ENCODE data around the gene CHMP2A. TPM values are rescaled to one million over a fixed set of nuclear protein-coding genes. Genes with fewer than 3 reads are reported as not detected.

Gene CHMP2A
- total RNA-seq, 1 donor from 2014 or later, result 124 TPM

- Histone ChIP-seq H3K9me3 (replicated peaks) (no peaks in the 10 kb centered on the region), H3K36me3 (peaks cover 32% of the 10 kb centered on the region), H3K27me3 (ENCODE audit: low read depth) (no peaks in the 10 kb centered on the region), H3K4me1 (peaks cover 88% of the 10 kb centered on the region), H3K27ac (replicated peaks) (peak overlapping the region; percentile 100), H3K4me3 (peak overlapping the region; percentile 87)
- DNase-seq, result peak; percentile 13
- no peak for TF ChIP-seq CTCF (IDR thresholded peaks at IDR 0.05; ENCODE audit: borderline replicate concordance)
- intact Hi-C loops (cut with micrococcal nuclease), result no loop called here
These were observed 2.5 kb upstream of the CHMP2A start for GRCh38 chr19:58557221-58558065.

GRCh38 chr19:58556622-58557220, 1.8 kb upstream of the CHMP2A start:
- Histone ChIP-seq H3K36me3 (peaks cover 40% of the 10 kb centered on the region), H3K4me1 (peaks cover 82% of the 10 kb centered on the region), H3K27ac (replicated peaks) (peak overlapping the region; percentile 100), H3K9me3 (replicated peaks) (no peaks in the 10 kb centered on the region), H3K4me3 (peak overlapping the region; percentile 87), H3K27me3 (ENCODE audit: low read depth) (no peaks in the 10 kb centered on the region)
- no peak for DNase-seq
- intact Hi-C loops (cut with micrococcal nuclease), result no loop called here
- no peak for TF ChIP-seq CTCF (IDR thresholded peaks at IDR 0.05; ENCODE audit: borderline replicate concordance)

GRCh38 chr19:58555920-58556621, 1.2 kb upstream of the CHMP2A start:
- H3K9me3 ChIP-seq (replicated peaks), result no peaks in the 10 kb centered on the region
- H3K27me3 ChIP-seq (ENCODE audit: low read depth), result no peaks in the 10 kb centered on the region
- peak overlapping the region; percentile 92 for H3K4me3 ChIP-seq
- intact Hi-C loops (cut with micrococcal nuclease), result no loop called here
- peak; percentile 20 for DNase-seq
- H3K36me3 ChIP-seq, result peaks cover 46% of the 10 kb centered on the region
- peaks cover 75% of the 10 kb centered on the region for H3K4me1 ChIP-seq
- peak overlapping the region; percentile 100 for H3K27ac ChIP-seq (replicated peaks)
- no peak for TF ChIP-seq CTCF (IDR thresholded peaks at IDR 0.05; ENCODE audit: borderline replicate concordance)

GRCh38 chr19:58555369-58555885, 522 bp upstream of the CHMP2A start:
- peak; percentile 14 for DNase-seq
- Histone ChIP-seq H3K4me3 (peak overlapping the region; percentile 92), H3K27me3 (ENCODE audit: low read depth) (no peaks in the 10 kb centered on the region), H3K36me3 (peaks cover 53% of the 10 kb centered on the region), H3K4me1 (peaks cover 72% of the 10 kb centered on the region), H3K27ac (replicated peaks) (peak overlapping the region; percentile 100), H3K9me3 (replicated peaks) (no peaks in the 10 kb centered on the region)
- intact Hi-C loops (cut with micrococcal nuclease), result no loop called here
- no peak for TF ChIP-seq CTCF (IDR thresholded peaks at IDR 0.05; ENCODE audit: borderline replicate concordance)

GRCh38 chr19:58553799-58554493, 959 bp downstream of the CHMP2A start:
- H3K9me3 ChIP-seq (replicated peaks), result no peaks in the 10 kb centered on the region
- H3K27me3 ChIP-seq (ENCODE audit: low read depth), result no peaks in the 10 kb centered on the region
- peak overlapping the region; percentile 92 for H3K4me3 ChIP-seq
- H3K4me1 ChIP-seq, result peaks cover 58% of the 10 kb centered on the region
- intact Hi-C loops (cut with micrococcal nuclease), result no loop called here
- TF ChIP-seq CTCF (IDR thresholded peaks at IDR 0.05; ENCODE audit: borderline replicate concordance), result no peak
- peak overlapping the region; percentile 100 for H3K27ac ChIP-seq (replicated peaks)
- peaks cover 67% of the 10 kb centered on the region for H3K36me3 ChIP-seq
- peak; percentile 16 for DNase-seq
